Panc1 (cell line): ENCODE data around the gene NR4A1. TPM values are rescaled to one million over a fixed set of nuclear protein-coding genes. Genes with fewer than 3 reads are reported as not detected.
A peak's percentile ranks its signal among the peaks of the same experiment; 100 is the strongest.
"Not testable (repeated sequence)": the region's sequence is repeated elsewhere in the genome, so short reads cannot be mapped to it uniquely, and the experiment has no call there.

Source experiments
- ATAC-seq: fragments of 200-7000 bp; cut with Tn5 transposase; 2 replicates; pipeline ENCODE4 v1.9.1; 2020; ENCODE audit warnings: mild to moderate bottlenecking, moderate library complexity
- BruUV-seq: library from RNA; stranded (reverse); fragments of 400-500 nt; replicated peaks from 2 replicates; lab custom pipeline; 2021; lab: Mats Ljungman, UMichigan
- CTCF ChIA-PET: fragments of 300-600 bp; sonication (Branson Sonifier 250); formaldehyde crosslinking; loops from one replicate; lab custom pipeline; 2022; ENCODE audit warnings: antibody characterized with exemption; lab: Charles Lee
- POLR2A ChIA-PET: fragments of 300-600 bp; sonication (Branson Sonifier 250); formaldehyde crosslinking; loops from one replicate; lab custom pipeline; 2022; ENCODE audit warnings: antibody characterized with exemption; lab: Charles Lee
- DNase-seq: peaks from one replicate; pipeline ENCODE4 v3.0.0-alpha.2; 2010; ENCODE audit warnings: low read depth, low spot score
- H3K27ac ChIP-seq: 2 replicates; pipeline ENCODE4 v1.5.1; 2011; ENCODE audit warnings: mild to moderate bottlenecking, low read length, inconsistent platforms
- H3K27me3 ChIP-seq: fragments of 200-500 bp; sonication (Bioruptor generic); 2 replicates; pipeline ENCODE4 v1.6.0; 2014; ENCODE audit warnings: low read length, inconsistent platforms; ENCODE audit not compliant: control insufficient read depth, insufficient read depth
- H3K36me3 ChIP-seq: fragments of 200-500 bp; sonication (Bioruptor generic); 2 replicates; pipeline ENCODE4 v1.5.1; 2014; ENCODE audit warnings: inconsistent platforms, mild to moderate bottlenecking, low read length, moderate library complexity; ENCODE audit not compliant: control insufficient read depth, insufficient read depth
- H3K4me1 ChIP-seq: 2 replicates; pipeline ENCODE4 v1.5.1; 2011; ENCODE audit warnings: inconsistent platforms, mild to moderate bottlenecking, low read length, moderate library complexity; ENCODE audit not compliant: control insufficient read depth, insufficient read depth
- H3K4me3 ChIP-seq, 2 experiments: 2 replicates each; pipeline ENCODE4 v1.5.1; 2011 to 2012; ENCODE audit warnings: low read depth in 2 of 2, low read length in 2 of 2, mild to moderate bottlenecking in 2 of 2, inconsistent platforms in 1 of 2, moderate library complexity in 1 of 2
- H3K9me3 ChIP-seq: fragments of 200-500 bp; sonication (Bioruptor generic); 2 replicates; pipeline ENCODE4 v1.5.1; 2014; ENCODE audit warnings: low read depth, mild to moderate bottlenecking, inconsistent platforms, low read length, moderate library complexity; ENCODE audit not compliant: control insufficient read depth, insufficient read depth
- POLR2AphosphoS5 ChIP-seq: IDR thresholded peaks from 2 replicates; pipeline ENCODE4 v1.6.1; 2012; ENCODE audit warnings: mild to moderate bottlenecking, low read depth, low read length, moderate library complexity
- REST ChIP-seq, 2 experiments: IDR thresholded peaks; 2 replicates each; pipeline ENCODE4 v1.6.1; 2011 to 2012; ENCODE audit warnings: low read depth in 2 of 2, control low read depth in 1 of 2, low read length in 1 of 2, mild to moderate bottlenecking in 1 of 2, moderate library complexity in 1 of 2; ENCODE audit not compliant: insufficient read depth in 1 of 2
- SIN3A ChIP-seq: IDR thresholded peaks from 2 replicates; pipeline ENCODE4 v1.6.1; 2012; ENCODE audit warnings: low read depth, mild to moderate bottlenecking, low read length, moderate library complexity, borderline replicate concordance; ENCODE audit not compliant: insufficient read depth
- TCF7L2 ChIP-seq: IDR thresholded peaks from 2 replicates; pipeline ENCODE4 v1.6.1; 2011; ENCODE audit warnings: mild to moderate bottlenecking, low read depth, low read length, inconsistent platforms
- in situ Hi-C: cut with HindIII; loops from 2 replicates; pipeline ENCODE4 v1.10.0; 2016; ENCODE audit warnings: low sequenced_read_pairs, low pct_unique_long_range_greater_than_20kb
- intact Hi-C: fragments of 100-400 bp; cut with micrococcal nuclease; formaldehyde crosslinking; loops from one replicate; pipeline ENCODE4 v1.10.0; 2022; ENCODE audit not compliant: unreplicated experiment
- total RNA-seq: library from RNA; stranded (reverse); gene quantifications from one replicate; pipeline ENCODE4 v1.2.1, GENCODE V29; 2021; ENCODE audit not compliant: unreplicated experiment
- TF ChIP-seq, protein P1 (sequence below): fragments of 450-650 bp; IDR thresholded peaks from 2 replicates; pipeline ENCODE4 v1.5.1; 2017; ENCODE audit warnings: mild to moderate bottlenecking

The NR4A1 gene
- total RNA-seq, 1 experiment from 2014 or later = 2.0 TPM

DNA sequence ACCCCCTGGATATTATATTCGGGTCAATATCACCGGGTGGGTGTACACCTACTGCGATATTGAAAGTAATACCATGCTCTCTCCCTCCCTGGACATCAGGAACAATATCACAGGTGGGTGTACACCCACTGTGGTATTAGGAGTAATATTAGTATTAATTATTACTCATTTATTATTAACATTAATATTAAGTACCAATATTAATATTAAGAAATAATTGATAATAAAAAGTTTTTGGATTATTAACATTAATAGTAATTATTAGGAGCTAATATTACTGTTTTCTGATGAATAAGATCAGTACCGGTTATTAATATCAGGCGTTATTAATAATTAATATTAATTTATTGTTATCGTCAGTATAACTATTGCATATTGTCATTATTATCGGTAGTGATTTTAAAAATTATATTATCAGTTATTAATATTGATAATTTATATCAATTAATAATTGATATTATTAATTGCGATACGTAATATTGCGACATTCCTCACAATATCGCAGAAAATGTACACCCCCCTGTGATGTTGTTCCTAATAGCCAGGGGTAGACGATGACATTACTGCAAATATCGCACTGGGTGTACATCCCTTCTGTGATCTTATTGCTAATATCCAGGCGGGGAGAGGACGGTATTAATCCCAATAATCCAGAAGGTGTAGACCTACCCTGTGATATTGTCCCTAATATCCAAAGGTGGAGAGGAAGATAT, 45.2 kb downstream of the NR4A1 start:
- Histone ChIP-seq H3K36me3 (no peaks in the 10 kb centered on the region), H3K4me3 (no peak overlapping the region), H3K27ac (no peak overlapping the region), H3K4me1 (no peaks in the 10 kb centered on the region; the same call in 1 of the 2 replicates), H3K9me3 (no peaks in the 10 kb centered on the region), H3K27me3 (peaks cover 18% of the 10 kb centered on the region)
- BruUV-seq = no TSS peak
- intact Hi-C loops = no loop called here
- TF ChIP-seq REST (IDR thresholded peaks at IDR 0.05; ENCODE audit: insufficient read depth in 1 of 2, low read depth in 2 of 2, low read length in 1 of 2) (no peak), SIN3A (no peak), TCF7L2 (no peak), POLR2AphosphoS5 (no peak)
- TF ChIP-seq, protein P1, sequence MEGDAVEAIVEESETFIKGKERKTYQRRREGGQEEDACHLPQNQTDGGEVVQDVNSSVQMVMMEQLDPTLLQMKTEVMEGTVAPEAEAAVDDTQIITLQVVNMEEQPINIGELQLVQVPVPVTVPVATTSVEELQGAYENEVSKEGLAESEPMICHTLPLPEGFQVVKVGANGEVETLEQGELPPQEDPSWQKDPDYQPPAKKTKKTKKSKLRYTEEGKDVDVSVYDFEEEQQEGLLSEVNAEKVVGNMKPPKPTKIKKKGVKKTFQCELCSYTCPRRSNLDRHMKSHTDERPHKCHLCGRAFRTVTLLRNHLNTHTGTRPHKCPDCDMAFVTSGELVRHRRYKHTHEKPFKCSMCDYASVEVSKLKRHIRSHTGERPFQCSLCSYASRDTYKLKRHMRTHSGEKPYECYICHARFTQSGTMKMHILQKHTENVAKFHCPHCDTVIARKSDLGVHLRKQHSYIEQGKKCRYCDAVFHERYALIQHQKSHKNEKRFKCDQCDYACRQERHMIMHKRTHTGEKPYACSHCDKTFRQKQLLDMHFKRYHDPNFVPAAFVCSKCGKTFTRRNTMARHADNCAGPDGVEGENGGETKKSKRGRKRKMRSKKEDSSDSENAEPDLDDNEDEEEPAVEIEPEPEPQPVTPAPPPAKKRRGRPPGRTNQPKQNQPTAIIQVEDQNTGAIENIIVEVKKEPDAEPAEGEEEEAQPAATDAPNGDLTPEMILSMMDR = no peak
- DNase-seq = no peak
- POLR2A ChIA-PET = no interaction called here
- in situ Hi-C loops = no loop called here
- no peak for ATAC-seq
- CTCF ChIA-PET = interaction anchor here (0.6 kb wide), 1 partner anchor 463 kb away, joined by 3 read pairs; no protein-coding TSS in a partner anchor

GRCh38 chr12:52097045-52097666, 45.9 kb downstream of the NR4A1 start:
- TF ChIP-seq SIN3A (no peak), TCF7L2 (no peak), POLR2AphosphoS5 (no peak), REST (IDR thresholded peaks at IDR 0.05; ENCODE audit: insufficient read depth in 1 of 2, low read depth in 2 of 2, low read length in 1 of 2) (no peak)
- TF ChIP-seq, protein P1 = no peak
- ChIA-PET CTCF (interaction anchor here (0.6 kb wide), 1 partner anchor 463 kb away, joined by 3 read pairs; no protein-coding TSS in a partner anchor), POLR2A (no interaction called here)
- ATAC-seq = 0 out of 2 replicates have a peak, but pooled peaks have one; percentile 63
- no peak for DNase-seq
- in situ Hi-C loops = no loop called here
- Histone ChIP-seq H3K27me3 (peaks cover 15% of the 10 kb centered on the region), H3K27ac (no peak overlapping the region), H3K4me1 (no peaks in the 10 kb centered on the region; the same call in 1 of the 2 replicates), H3K36me3 (no peaks in the 10 kb centered on the region), H3K4me3 (no peak overlapping the region), H3K9me3 (no peaks in the 10 kb centered on the region)
- intact Hi-C loops = no loop called here
- BruUV-seq = no TSS peak

DNA sequence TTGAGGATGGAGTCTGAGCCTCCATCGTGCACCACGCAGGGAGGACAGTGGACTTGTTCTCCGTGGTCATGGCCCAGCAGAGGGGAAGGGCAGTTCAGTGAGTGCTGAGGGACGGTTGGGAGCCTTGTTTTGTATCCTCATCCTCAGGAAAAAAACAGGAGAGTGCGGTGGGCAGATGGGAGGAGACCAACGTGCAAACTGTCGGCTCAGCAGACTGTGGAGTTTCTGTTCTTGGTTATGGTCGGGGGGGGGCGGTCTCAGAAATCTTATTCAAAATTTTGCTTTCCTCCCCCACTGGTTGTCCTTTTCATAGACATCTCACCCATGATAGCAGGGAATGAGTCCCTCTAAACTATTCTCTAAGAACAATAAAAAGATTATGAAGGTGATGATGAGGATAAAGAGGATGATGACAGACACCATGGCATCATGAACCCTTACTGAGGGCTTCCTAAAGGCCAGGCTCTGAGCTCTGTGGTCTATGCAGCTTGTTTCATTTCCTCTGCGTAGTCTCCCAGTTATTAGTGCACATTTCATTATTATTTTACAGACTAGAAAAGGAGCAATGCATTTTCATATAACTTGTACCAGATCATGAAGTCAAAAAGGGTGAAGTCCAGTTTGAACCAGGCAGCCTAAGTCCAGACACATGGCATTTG, 53.3 kb downstream of the NR4A1 start:
- POLR2A ChIA-PET, BruUV-seq, H3K9me3 ChIP-seq, H3K36me3 ChIP-seq, ATAC-seq, CTCF ChIA-PET, H3K4me3 ChIP-seq, H3K4me1 ChIP-seq, H3K27me3 ChIP-seq, intact Hi-C loops, in situ Hi-C loops, DNase-seq, H3K27ac ChIP-seq: not testable (repeated sequence)
